Right atrium auricular region (tissue), 2 donors: Measurements from ENCODE around the gene SPTBN4. TPM values are rescaled to one million over a fixed set of nuclear protein-coding genes. Genes with fewer than 3 reads are reported as not detected.
"Not testable (repeated sequence)": the region's sequence is repeated elsewhere in the genome, so short reads cannot be mapped to it uniquely, and the experiment has no call there.

ENCODE experiments used
- DNase-seq: peaks from one replicate; pipeline ENCODE4 v3.0.0-alpha.2; 2019; ENCODE audit warnings: low spot score
- H3K27ac ChIP-seq, 2 donors: fragments of 200-600 bp; sonication (generic); 1 replicate in 1 of 2; 2 replicates in 1 of 2; pipeline ENCODE4 v1.5.1; 2016 to 2019
- H3K27me3 ChIP-seq, 2 donors: fragments of 200-600 bp; sonication (generic); one replicate each; pipeline versions ENCODE4 v1.5.1 to v1.6.0; 2017 to 2019
- H3K36me3 ChIP-seq: fragments of 200-600 bp; sonication (generic); one replicate; pipeline ENCODE4 v1.5.1; 2016
- H3K4me1 ChIP-seq, 2 donors: fragments of 200-600 bp; sonication (generic); one replicate each; pipeline versions ENCODE4 v1.5.1 to v1.6.0; 2017 to 2019
- H3K4me3 ChIP-seq, 2 donors: fragments of 200-600 bp; sonication (generic); 1 replicate in 1 of 2; 2 replicates in 1 of 2; pipeline ENCODE4 v1.5.1; 2017 to 2019; ENCODE audit warnings: mild to moderate bottlenecking in 1 of 2, moderate library complexity in 1 of 2
- H3K9me3 ChIP-seq, 2 donors: fragments of 200-600 bp; sonication (generic); one replicate each; pipeline ENCODE4 v1.5.1; 2019
- total RNA-seq, 2 donors: library from RNA; depleted of rRNA; stranded (reverse); fragments of >200 nt; gene quantifications; one replicate each; pipeline ENCODE4 v1.1.0, GENCODE V29; 2016
- TF ChIP-seq, protein P1 (sequence below), 2 donors: fragments of 200-600 bp; sonication (generic); IDR thresholded peaks; one replicate each; pipeline ENCODE4 v1.5.1; 2019; ENCODE audit warnings: antibody characterized with exemption in 2 of 2

Gene SPTBN4
- total RNA-seq, 2 donors from 2014 or later = 5.2 to 5.5 TPM

- Histone ChIP-seq H3K27me3 (no peaks in the 10 kb centered on the region), H3K27ac (no peak overlapping the region), H3K4me3 (no peak overlapping the region), H3K4me1 (no peaks in the 10 kb centered on the region), H3K9me3 (no peaks in the 10 kb centered on the region), H3K36me3 (no peaks in the 10 kb centered on the region)
- TF ChIP-seq, protein P1, sequence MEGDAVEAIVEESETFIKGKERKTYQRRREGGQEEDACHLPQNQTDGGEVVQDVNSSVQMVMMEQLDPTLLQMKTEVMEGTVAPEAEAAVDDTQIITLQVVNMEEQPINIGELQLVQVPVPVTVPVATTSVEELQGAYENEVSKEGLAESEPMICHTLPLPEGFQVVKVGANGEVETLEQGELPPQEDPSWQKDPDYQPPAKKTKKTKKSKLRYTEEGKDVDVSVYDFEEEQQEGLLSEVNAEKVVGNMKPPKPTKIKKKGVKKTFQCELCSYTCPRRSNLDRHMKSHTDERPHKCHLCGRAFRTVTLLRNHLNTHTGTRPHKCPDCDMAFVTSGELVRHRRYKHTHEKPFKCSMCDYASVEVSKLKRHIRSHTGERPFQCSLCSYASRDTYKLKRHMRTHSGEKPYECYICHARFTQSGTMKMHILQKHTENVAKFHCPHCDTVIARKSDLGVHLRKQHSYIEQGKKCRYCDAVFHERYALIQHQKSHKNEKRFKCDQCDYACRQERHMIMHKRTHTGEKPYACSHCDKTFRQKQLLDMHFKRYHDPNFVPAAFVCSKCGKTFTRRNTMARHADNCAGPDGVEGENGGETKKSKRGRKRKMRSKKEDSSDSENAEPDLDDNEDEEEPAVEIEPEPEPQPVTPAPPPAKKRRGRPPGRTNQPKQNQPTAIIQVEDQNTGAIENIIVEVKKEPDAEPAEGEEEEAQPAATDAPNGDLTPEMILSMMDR (IDR thresholded peaks at IDR 0.05) = no peak
- no peak for DNase-seq
Observed at GRCh38 chr19:40559394-40559793, 92.6 kb downstream of the SPTBN4 start.

- Histone ChIP-seq H3K4me1 (no peaks in the 10 kb centered on the region), H3K36me3 (no peaks in the 10 kb centered on the region), H3K27me3 (no peaks in the 10 kb centered on the region), H3K4me3 (no peak overlapping the region), H3K9me3 (no peaks in the 10 kb centered on the region), H3K27ac (no peak overlapping the region)
- DNase-seq = no peak
- TF ChIP-seq, protein P1 (IDR thresholded peaks at IDR 0.05) = no peak
Observed at GRCh38 chr19:40560092-40560507, 93.3 kb downstream of the SPTBN4 start.

GRCh38 chr19:40561947-40562346, 95.1 kb downstream of the SPTBN4 start:
- H3K4me3 ChIP-seq = no peak overlapping the region
- peaks cover 0 to 6% of the 10 kb centered on the region in 2 donors for H3K27me3 ChIP-seq
- no peaks in the 10 kb centered on the region for H3K36me3 ChIP-seq
- no peaks in the 10 kb centered on the region for H3K9me3 ChIP-seq
- H3K27ac ChIP-seq = no peak overlapping the region
- H3K4me1 ChIP-seq = no peaks in the 10 kb centered on the region
- TF ChIP-seq, protein P1 (IDR thresholded peaks at IDR 0.05) = no peak
- no peak for DNase-seq

GRCh38 chr19:40564535-40564934, 97.7 kb downstream of the SPTBN4 start:
- not testable (repeated sequence) for DNase-seq, H3K4me3 ChIP-seq, H3K9me3 ChIP-seq, H3K36me3 ChIP-seq, H3K27ac ChIP-seq
- peaks cover 0 to 10% of the 10 kb centered on the region in 2 donors for H3K4me1 ChIP-seq
- peaks cover 11 to 14% of the 10 kb centered on the region in 2 donors for H3K27me3 ChIP-seq

DNA sequence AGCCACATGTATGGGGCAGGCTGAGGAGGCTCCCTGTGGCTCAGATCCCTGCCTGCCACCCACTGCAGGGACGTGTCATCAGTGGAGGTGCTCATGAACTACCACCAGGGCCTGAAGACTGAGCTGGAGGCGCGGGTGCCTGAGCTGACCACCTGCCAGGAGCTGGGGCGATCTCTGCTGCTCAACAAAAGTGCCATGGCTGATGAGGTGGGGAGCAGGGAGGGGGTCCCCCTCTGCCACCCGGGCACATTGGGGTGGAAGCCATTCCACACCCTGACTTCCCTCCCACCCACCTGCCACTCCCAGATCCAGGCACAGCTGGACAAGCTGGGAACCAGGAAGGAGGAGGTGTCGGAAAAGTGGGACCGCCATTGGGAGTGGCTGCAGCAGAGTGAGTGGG, 98.6 kb downstream of the SPTBN4 start:
- Histone ChIP-seq H3K27ac (no peak overlapping the region), H3K4me3 (no peak overlapping the region), H3K27me3 (peaks cover 11 to 14% of the 10 kb centered on the region in 2 donors), H3K36me3 (no peaks in the 10 kb centered on the region), H3K4me1 (peaks cover 0 to 15% of the 10 kb centered on the region in 2 donors), H3K9me3 (no peaks in the 10 kb centered on the region)
- TF ChIP-seq, protein P1 (IDR thresholded peaks at IDR 0.05) = no peak
- DNase-seq = no peak

DNA sequence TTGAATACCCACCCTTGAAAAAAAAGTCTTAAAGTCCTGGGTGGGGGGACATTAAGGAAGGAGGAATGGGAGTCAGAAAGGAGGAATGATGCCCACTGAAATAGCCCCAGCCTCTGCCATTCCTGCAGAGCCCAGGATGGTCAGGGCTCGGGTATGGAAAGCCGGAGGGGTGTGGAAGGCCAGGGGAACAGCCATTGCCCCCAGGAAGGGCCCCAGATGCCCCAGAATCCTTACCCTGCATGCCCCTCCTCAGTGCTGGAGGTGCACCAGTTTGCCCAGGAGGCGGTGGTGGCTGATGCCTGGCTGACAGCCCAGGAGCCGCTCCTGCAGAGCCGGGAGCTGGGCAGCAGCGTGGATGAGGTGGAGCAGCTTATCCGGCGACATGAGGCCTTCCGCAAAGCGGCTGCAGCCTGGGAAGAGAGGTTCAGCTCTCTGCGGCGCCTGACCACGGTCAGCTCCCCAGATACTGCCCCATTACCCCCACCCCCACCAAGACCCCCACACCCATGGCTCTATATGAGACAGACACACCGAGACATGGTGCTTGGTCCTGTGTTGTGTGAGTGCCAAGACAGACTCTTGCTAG, 99.2 kb downstream of the SPTBN4 start:
- Histone ChIP-seq H3K27me3 (peaks cover 11 to 14% of the 10 kb centered on the region in 2 donors), H3K9me3 (no peaks in the 10 kb centered on the region), H3K4me3 (no peak overlapping the region), H3K36me3 (no peaks in the 10 kb centered on the region), H3K27ac (no peak overlapping the region), H3K4me1 (peaks cover 0 to 15% of the 10 kb centered on the region in 2 donors)
- DNase-seq = no peak
- TF ChIP-seq, protein P1 (IDR thresholded peaks at IDR 0.05) = no peak
